ENCODE measurements around the gene FAM170A. TPM values are rescaled to one million over a fixed set of nuclear protein-coding genes. Genes with fewer than 3 reads are reported as not detected.

Gene FAM170A
- polyA plus RNA-seq, 2 of the 4 experiments (the other 2 are of a cell fraction): not detected

DNA sequence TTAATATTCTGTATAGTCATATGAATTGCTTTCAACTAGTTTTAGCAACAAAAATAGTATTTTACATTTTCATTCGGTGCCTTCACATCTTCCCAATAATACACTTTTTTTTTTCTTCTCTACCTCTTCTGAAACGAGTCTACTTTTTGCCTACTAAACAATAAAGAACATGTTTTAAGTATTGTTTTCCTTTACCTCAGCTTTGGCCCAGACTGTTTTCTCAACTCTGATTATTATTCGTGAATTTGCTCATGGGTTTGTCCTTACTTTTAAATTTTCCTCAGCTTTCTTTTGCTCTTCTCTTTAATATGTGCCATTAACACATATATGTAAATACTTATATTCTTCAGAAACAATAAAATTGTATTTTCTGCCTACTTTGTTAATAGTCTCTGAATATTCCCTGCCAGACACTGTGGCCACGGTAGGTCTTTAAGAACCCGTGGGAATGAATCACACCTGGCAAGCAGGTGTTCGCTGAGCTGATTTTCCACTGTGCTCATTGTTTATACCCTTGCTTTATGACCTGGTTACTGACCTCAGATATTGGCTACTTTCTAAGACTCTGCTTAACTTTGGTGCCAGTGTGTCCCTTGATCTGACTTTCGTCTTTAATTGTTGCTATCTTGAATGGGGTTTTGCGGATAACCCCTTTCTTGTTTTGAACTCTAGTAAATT, 49.1 kb downstream of the FAM170A start:
- DNase-seq (ENCODE audit: low read depth in 1 of 2, low spot score in 1 of 2) (no peak), ATAC-seq (no peak), FAIRE-seq (no peak)
- H3K4me3 ChIP-seq: no peak overlapping the region
- TF ChIP-seq EHF (CRISPR knock-in tag; IDR thresholded peaks at IDR 0.05): no peak
- TF ChIP-seq MYC (IDR thresholded peaks at IDR 0.05; ENCODE audit: borderline replicate concordance, low read length): no peak
- TF ChIP-seq, protein P1, sequence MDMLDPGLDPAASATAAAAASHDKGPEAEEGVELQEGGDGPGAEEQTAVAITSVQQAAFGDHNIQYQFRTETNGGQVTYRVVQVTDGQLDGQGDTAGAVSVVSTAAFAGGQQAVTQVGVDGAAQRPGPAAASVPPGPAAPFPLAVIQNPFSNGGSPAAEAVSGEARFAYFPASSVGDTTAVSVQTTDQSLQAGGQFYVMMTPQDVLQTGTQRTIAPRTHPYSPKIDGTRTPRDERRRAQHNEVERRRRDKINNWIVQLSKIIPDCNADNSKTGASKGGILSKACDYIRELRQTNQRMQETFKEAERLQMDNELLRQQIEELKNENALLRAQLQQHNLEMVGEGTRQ (IDR thresholded peaks at IDR 0.05): no peak
- TF ChIP-seq CBX2 (IDR thresholded peaks at IDR 0.05; ENCODE audit: borderline replicate concordance, low read depth): no peak
- TF ChIP-seq ZC3H11A (IDR thresholded peaks at IDR 0.05): no peak
- TF ChIP-seq GATA3 (IDR thresholded peaks at IDR 0.05; ENCODE audit: borderline replicate concordance): no peak
- no peak for TF ChIP-seq RCOR1 (IDR thresholded peaks at IDR 0.05; ENCODE audit: low read depth, low read length)
- no peak for TF ChIP-seq PHF8 (IDR thresholded peaks at IDR 0.05; ENCODE audit: borderline replicate concordance, low read depth)
- TF ChIP-seq FOSB (CRISPR knock-in tag; IDR thresholded peaks at IDR 0.05): no peak
- no peak for TF ChIP-seq ZSCAN20 (CRISPR knock-in tag; IDR thresholded peaks at IDR 0.05)
- TF ChIP-seq ESRRA (IDR thresholded peaks at IDR 0.05; ENCODE audit: borderline replicate concordance, low read length): no peak
- TF ChIP-seq HDAC2 (IDR thresholded peaks at IDR 0.05): no peak
- TF ChIP-seq HEYL (CRISPR knock-in tag; IDR thresholded peaks at IDR 0.05): no peak
- H3K9me3 ChIP-seq: no peaks in the 10 kb centered on the region
- 26% methylated on average over 8 of the region's 8 CpGs for WGBS (ENCODE audit: missing lambda C conversion rate)
- H3K27ac ChIP-seq: no peak overlapping the region
- no peak overlapping the region for H3K4me2 ChIP-seq
- CTCF ChIA-PET: no interaction called here
- no peaks in the 10 kb centered on the region for H3K4me1 ChIP-seq
- POLR2A ChIA-PET: no interaction called here

DNA sequence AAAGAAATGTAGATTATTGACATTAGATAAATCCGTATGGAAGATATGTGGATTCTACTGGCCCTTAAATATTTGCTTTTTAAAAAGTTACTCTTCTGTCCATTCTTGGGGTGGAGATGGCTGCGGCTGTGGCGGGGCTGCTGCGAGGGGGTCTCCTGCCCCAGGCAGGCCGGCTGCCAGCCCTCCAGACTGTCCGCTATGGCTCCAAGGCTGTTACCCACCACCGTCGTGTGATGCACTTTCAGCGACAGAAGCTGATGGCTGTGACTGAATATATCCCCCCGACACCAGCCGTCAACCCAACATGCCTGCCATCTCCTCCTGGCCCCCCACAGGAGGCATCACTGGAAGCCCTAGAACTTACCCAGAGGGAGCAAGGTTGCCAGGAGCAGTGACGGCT, 50.7 kb downstream of the FAM170A start:
- DNase-seq (ENCODE audit: low read depth in 1 of 2, low spot score in 1 of 2) (no peak), ATAC-seq (no peak), FAIRE-seq (no peak)
- WGBS (ENCODE audit: missing lambda C conversion rate): 34% methylated on average over 8 of the region's 12 CpGs
- TF ChIP-seq GATA3 (IDR thresholded peaks at IDR 0.05; ENCODE audit: borderline replicate concordance) (no peak), NR3C1 (IDR thresholded peaks at IDR 0.05) (no peak), NPAS2 (CRISPR knock-in tag; IDR thresholded peaks at IDR 0.05; ENCODE audit: borderline replicate concordance) (no peak), TP53 (CRISPR knock-in tag; IDR thresholded peaks at IDR 0.05) (no peak), HOXB5 (CRISPR knock-in tag; IDR thresholded peaks at IDR 0.05) (no peak), RARB (CRISPR knock-in tag; IDR thresholded peaks at IDR 0.05) (no peak), MYC (IDR thresholded peaks at IDR 0.05; ENCODE audit: borderline replicate concordance, low read length) (no peak), MAFK (IDR thresholded peaks at IDR 0.05; ENCODE audit: partially characterized antibody) (no peak), RNF2 (IDR thresholded peaks at IDR 0.05; ENCODE audit: borderline replicate concordance, low read depth) (no peak), RAD21 (conservative IDR thresholded peaks at IDR 0.05 in 1 of 2, IDR thresholded peaks at IDR 0.05 in 1 of 2) (no peak), ZSCAN20 (CRISPR knock-in tag; IDR thresholded peaks at IDR 0.05) (no peak), FOSB (CRISPR knock-in tag; IDR thresholded peaks at IDR 0.05) (no peak), ESRRA (IDR thresholded peaks at IDR 0.05; ENCODE audit: borderline replicate concordance, low read length) (no peak), RCOR1 (IDR thresholded peaks at IDR 0.05; ENCODE audit: low read depth, low read length) (no peak), HOXB13 (CRISPR knock-in tag; IDR thresholded peaks at IDR 0.05; ENCODE audit: low read depth) (no peak), JUN (IDR thresholded peaks at IDR 0.05) (no peak), CHD2 (IDR thresholded peaks at IDR 0.05; ENCODE audit: low read length, partially characterized antibody) (no peak), JUNB (IDR thresholded peaks at IDR 0.05) (no peak), BHLHE40 (IDR thresholded peaks at IDR 0.05; ENCODE audit: low read depth, low read length) (no peak)
- TF ChIP-seq, protein P2, sequence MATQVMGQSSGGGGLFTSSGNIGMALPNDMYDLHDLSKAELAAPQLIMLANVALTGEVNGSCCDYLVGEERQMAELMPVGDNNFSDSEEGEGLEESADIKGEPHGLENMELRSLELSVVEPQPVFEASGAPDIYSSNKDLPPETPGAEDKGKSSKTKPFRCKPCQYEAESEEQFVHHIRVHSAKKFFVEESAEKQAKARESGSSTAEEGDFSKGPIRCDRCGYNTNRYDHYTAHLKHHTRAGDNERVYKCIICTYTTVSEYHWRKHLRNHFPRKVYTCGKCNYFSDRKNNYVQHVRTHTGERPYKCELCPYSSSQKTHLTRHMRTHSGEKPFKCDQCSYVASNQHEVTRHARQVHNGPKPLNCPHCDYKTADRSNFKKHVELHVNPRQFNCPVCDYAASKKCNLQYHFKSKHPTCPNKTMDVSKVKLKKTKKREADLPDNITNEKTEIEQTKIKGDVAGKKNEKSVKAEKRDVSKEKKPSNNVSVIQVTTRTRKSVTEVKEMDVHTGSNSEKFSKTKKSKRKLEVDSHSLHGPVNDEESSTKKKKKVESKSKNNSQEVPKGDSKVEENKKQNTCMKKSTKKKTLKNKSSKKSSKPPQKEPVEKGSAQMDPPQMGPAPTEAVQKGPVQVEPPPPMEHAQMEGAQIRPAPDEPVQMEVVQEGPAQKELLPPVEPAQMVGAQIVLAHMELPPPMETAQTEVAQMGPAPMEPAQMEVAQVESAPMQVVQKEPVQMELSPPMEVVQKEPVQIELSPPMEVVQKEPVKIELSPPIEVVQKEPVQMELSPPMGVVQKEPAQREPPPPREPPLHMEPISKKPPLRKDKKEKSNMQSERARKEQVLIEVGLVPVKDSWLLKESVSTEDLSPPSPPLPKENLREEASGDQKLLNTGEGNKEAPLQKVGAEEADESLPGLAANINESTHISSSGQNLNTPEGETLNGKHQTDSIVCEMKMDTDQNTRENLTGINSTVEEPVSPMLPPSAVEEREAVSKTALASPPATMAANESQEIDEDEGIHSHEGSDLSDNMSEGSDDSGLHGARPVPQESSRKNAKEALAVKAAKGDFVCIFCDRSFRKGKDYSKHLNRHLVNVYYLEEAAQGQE (IDR thresholded peaks at IDR 0.05): no peak
- ChIA-PET CTCF (no interaction called here), POLR2A (no interaction called here)
- Histone ChIP-seq H3K4me1 (no peaks in the 10 kb centered on the region), H3K4me2 (no peak overlapping the region), H3K4me3 (no peak overlapping the region), H3K9me3 (no peaks in the 10 kb centered on the region), H3K27ac (no peak overlapping the region)
